ENCODE data around the gene C7orf25.
"Not testable (repeated sequence)": the region's sequence is repeated elsewhere in the genome, so short reads cannot be mapped to it uniquely, and the experiment has no call there.

The C7orf25 gene

GRCh38 chr7:42886129-42886528, 25.7 kb downstream of the C7orf25 start:
- WGBS = no CpG with 5 or more reads among the region's 2 CpGs
- H2BK5ac ChIP-seq (ENCODE audit: low read depth, low read length, poor library complexity, severe bottlenecking) = no peak overlapping the region

DNA sequence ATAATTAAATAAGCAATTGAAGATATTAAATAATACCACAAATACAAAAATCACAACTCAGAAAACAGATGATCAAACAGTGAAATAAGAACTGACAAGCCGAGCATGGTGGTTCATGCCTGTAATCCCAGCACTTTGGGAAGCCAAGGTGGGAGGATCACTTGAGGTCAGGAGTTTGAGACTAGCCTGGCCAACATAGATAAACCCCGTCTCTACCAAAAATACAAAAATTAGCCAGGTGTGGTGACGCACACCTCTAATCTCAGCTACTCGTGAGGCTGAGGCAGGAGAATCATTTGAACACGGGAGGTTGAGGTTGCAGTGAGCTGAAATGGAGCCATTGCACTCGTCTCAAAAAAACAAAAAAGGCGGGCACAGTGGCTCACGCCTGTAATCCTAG, 26.7 kb downstream of the C7orf25 start:
- not testable (repeated sequence) for H2BK12ac ChIP-seq (ENCODE audit: low read length in 2 of 2); H3K4ac ChIP-seq (ENCODE audit: low read depth in 1 of 2, low read length in 2 of 2); H4K91ac ChIP-seq (ENCODE audit: low read length); H3K23ac ChIP-seq (ENCODE audit: low read length in 2 of 2); H3K4me3 ChIP-seq (ENCODE audit: insufficient read depth in 1 of 2, low read depth in 1 of 2, low read length in 2 of 2); H3K9ac ChIP-seq (ENCODE audit: low read length); H3K4me2 ChIP-seq (ENCODE audit: low read length, poor library complexity, severe bottlenecking); H2BK15ac ChIP-seq (ENCODE audit: low read depth, poor library complexity, severe bottlenecking); H2BK5ac ChIP-seq (ENCODE audit: low read depth, low read length, poor library complexity, severe bottlenecking); DNase-seq; H2BK120ac ChIP-seq (ENCODE audit: low read depth, low read length); H3K36me3 ChIP-seq (ENCODE audit: control insufficient read depth in 1 of 2, insufficient read depth in 2 of 2, low read depth in 1 of 2, low read length in 2 of 2); H3K27me3 ChIP-seq (ENCODE audit: control insufficient read depth in 1 of 2, insufficient read depth in 1 of 2, low read length in 2 of 2); H3K14ac ChIP-seq (ENCODE audit: low read length in 2 of 2); H3K9me3 ChIP-seq (ENCODE audit: control insufficient read depth, low read length); H3K79me1 ChIP-seq (replicated peaks; ENCODE audit: low read length, poor library complexity, severe bottlenecking); H2AFZ ChIP-seq (ENCODE audit: low read depth, low read length); H3K18ac ChIP-seq (ENCODE audit: low read depth in 1 of 2, low read length in 2 of 2); H4K8ac ChIP-seq (ENCODE audit: low read length); H3K27ac ChIP-seq (ENCODE audit: low read length, poor library complexity, severe bottlenecking)
- Histone ChIP-seq H2AK5ac (ENCODE audit: low read length, severe bottlenecking) (peak overlapping the region; percentile 51), H3K4me1 (ENCODE audit: control insufficient read depth, insufficient read depth, low read depth, low read length) (peaks cover 24% of the 10 kb centered on the region)
- WGBS = 93% methylated on average over 6 of the region's 8 CpGs

More at GRCh38 chr7:42886129-42886528, 25.7 kb downstream of the C7orf25 start:
- H3K9ac ChIP-seq (ENCODE audit: low read length) = no peak overlapping the region
- H4K91ac ChIP-seq (ENCODE audit: low read length) = no peak overlapping the region
- no peak overlapping the region for H3K27ac ChIP-seq (ENCODE audit: low read length, poor library complexity, severe bottlenecking)
- H3K4me2 ChIP-seq (ENCODE audit: low read length, poor library complexity, severe bottlenecking) = no peak overlapping the region
- H2BK120ac ChIP-seq (ENCODE audit: low read depth, low read length) = no peak overlapping the region
- H3K4me3 ChIP-seq (ENCODE audit: insufficient read depth in 1 of 2, low read depth in 1 of 2, low read length in 2 of 2) = no peak overlapping the region
- peaks cover 24% of the 10 kb centered on the region for H3K4me1 ChIP-seq (ENCODE audit: control insufficient read depth, insufficient read depth, low read depth, low read length)
- no peaks in the 10 kb centered on the region for H3K9me3 ChIP-seq (ENCODE audit: control insufficient read depth, low read length)
- peaks cover 0 to 3% of the 10 kb centered on the region in 2 experiments for H3K36me3 ChIP-seq (ENCODE audit: control insufficient read depth in 1 of 2, insufficient read depth in 2 of 2, low read depth in 1 of 2, low read length in 2 of 2)
- no peak overlapping the region for H2AK5ac ChIP-seq (ENCODE audit: low read length, severe bottlenecking)
- no peak overlapping the region for H2AFZ ChIP-seq (ENCODE audit: low read depth, low read length)
- no peak overlapping the region for H3K4ac ChIP-seq (ENCODE audit: low read depth in 1 of 2, low read length in 2 of 2)
- no peak overlapping the region for H3K23ac ChIP-seq (ENCODE audit: low read length in 2 of 2)
- H3K79me1 ChIP-seq (replicated peaks; ENCODE audit: low read length, poor library complexity, severe bottlenecking) = peaks cover 9% of the 10 kb centered on the region
- H3K14ac ChIP-seq (ENCODE audit: low read length in 2 of 2) = no peak overlapping the region
- H2BK15ac ChIP-seq (ENCODE audit: low read depth, poor library complexity, severe bottlenecking) = no peak overlapping the region
- no peak overlapping the region for H3K18ac ChIP-seq (ENCODE audit: low read depth in 1 of 2, low read length in 2 of 2)
- no peak overlapping the region for H4K8ac ChIP-seq (ENCODE audit: low read length)
- no peak overlapping the region for H2BK12ac ChIP-seq (ENCODE audit: low read length in 2 of 2)
- DNase-seq = peak; percentile 33
- H3K27me3 ChIP-seq (ENCODE audit: control insufficient read depth in 1 of 2, insufficient read depth in 1 of 2, low read length in 2 of 2) = no peaks in the 10 kb centered on the region

DNA sequence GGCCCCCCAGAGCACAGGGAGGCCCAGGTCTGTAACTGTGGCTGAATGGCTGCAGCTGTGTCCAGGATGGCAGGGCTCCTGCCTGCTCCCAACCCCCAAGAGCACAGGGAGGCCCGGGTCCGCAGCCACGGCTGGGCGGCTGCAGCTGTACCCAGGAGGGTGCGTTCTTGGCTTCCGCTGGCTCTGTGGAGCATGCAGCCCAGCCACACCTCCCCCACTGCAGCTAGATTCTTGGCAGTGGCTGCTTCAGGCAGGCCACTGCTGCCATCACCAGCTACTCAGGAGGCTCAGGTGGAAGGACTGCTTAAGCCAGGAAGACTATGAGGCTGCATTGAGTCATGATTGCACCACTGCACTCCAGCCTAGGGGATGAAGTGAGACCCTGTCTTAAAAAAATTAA, 27.9 kb downstream of the C7orf25 start:
- Histone ChIP-seq H2BK12ac (ENCODE audit: low read length in 2 of 2) (no peak overlapping the region), H2AK5ac (ENCODE audit: low read length, severe bottlenecking) (peak overlapping the region; percentile 78), H3K9ac (ENCODE audit: low read length) (no peak overlapping the region), H3K27ac (ENCODE audit: low read length, poor library complexity, severe bottlenecking) (peak overlapping the region; percentile 56), H3K4ac (ENCODE audit: low read depth in 1 of 2, low read length in 2 of 2) (no peak overlapping the region), H2AFZ (ENCODE audit: low read depth, low read length) (no peak overlapping the region), H3K14ac (ENCODE audit: low read length in 2 of 2) (no peak overlapping the region), H3K9me3 (ENCODE audit: control insufficient read depth, low read length) (no peaks in the 10 kb centered on the region), H3K27me3 (ENCODE audit: control insufficient read depth in 1 of 2, insufficient read depth in 1 of 2, low read length in 2 of 2) (no peaks in the 10 kb centered on the region), H2BK15ac (ENCODE audit: low read depth, poor library complexity, severe bottlenecking) (no peak overlapping the region), H4K8ac (ENCODE audit: low read length) (peak overlapping the region; percentile 36), H2BK120ac (ENCODE audit: low read depth, low read length) (no peak overlapping the region), H3K36me3 (ENCODE audit: control insufficient read depth in 1 of 2, insufficient read depth in 2 of 2, low read depth in 1 of 2, low read length in 2 of 2) (peaks cover 0 to 3% of the 10 kb centered on the region in 2 experiments), H3K4me1 (ENCODE audit: control insufficient read depth, insufficient read depth, low read depth, low read length) (peaks cover 24% of the 10 kb centered on the region), H3K4me2 (ENCODE audit: low read length, poor library complexity, severe bottlenecking) (no peak overlapping the region), H3K4me3 (ENCODE audit: insufficient read depth in 1 of 2, low read depth in 1 of 2, low read length in 2 of 2) (no peak overlapping the region), H3K23ac (ENCODE audit: low read length in 2 of 2) (no peak overlapping the region), H4K91ac (ENCODE audit: low read length) (no peak overlapping the region), H2BK5ac (ENCODE audit: low read depth, low read length, poor library complexity, severe bottlenecking) (peak overlapping the region; percentile 20), H3K18ac (ENCODE audit: low read depth in 1 of 2, low read length in 2 of 2) (no peak overlapping the region), H3K79me1 (replicated peaks; ENCODE audit: low read length, poor library complexity, severe bottlenecking) (peaks cover 5% of the 10 kb centered on the region)
- DNase-seq = no peak
- WGBS = 93% methylated on average over 6 of the region's 6 CpGs

DNA sequence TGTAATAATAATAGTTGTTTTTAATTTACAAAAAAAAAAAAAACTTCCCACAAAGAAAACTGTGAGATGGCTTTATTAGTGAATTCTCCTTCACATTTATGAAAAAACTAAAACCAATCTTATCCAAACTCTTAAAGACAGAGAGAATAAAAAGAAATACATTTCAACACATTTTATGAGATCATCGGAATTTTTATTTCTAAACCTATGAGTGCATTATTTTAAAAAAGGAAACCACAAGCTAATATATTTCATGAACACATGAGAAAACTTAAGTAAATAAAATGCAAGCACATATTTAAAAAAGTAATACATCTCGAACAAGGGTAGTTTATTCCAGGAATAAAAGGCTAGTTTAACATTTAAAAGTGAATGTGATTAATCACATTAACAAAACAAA, 31.5 kb downstream of the C7orf25 start:
- H3K4me3 ChIP-seq (ENCODE audit: insufficient read depth in 1 of 2, low read depth in 1 of 2, low read length in 2 of 2) = no peak overlapping the region
- no peak overlapping the region for H2AFZ ChIP-seq (ENCODE audit: low read depth, low read length)
- H3K4ac ChIP-seq (ENCODE audit: low read depth in 1 of 2, low read length in 2 of 2) = no peak overlapping the region

More for the DNA sequence above, 31.5 kb downstream of the C7orf25 start:
- Histone ChIP-seq H4K91ac (ENCODE audit: low read length) (no peak overlapping the region), H3K4me1 (ENCODE audit: control insufficient read depth, insufficient read depth, low read depth, low read length) (peaks cover 19% of the 10 kb centered on the region), H3K23ac (ENCODE audit: low read length in 2 of 2) (no peak overlapping the region), H3K4me2 (ENCODE audit: low read length, poor library complexity, severe bottlenecking) (no peak overlapping the region), H3K9ac (ENCODE audit: low read length) (no peak overlapping the region), H3K27me3 (ENCODE audit: control insufficient read depth in 1 of 2, insufficient read depth in 1 of 2, low read length in 2 of 2) (no peaks in the 10 kb centered on the region), H3K18ac (ENCODE audit: low read depth in 1 of 2, low read length in 2 of 2) (no peak overlapping the region), H2BK120ac (ENCODE audit: low read depth, low read length) (no peak overlapping the region), H3K27ac (ENCODE audit: low read length, poor library complexity, severe bottlenecking) (no peak overlapping the region), H3K36me3 (ENCODE audit: control insufficient read depth in 1 of 2, insufficient read depth in 2 of 2, low read depth in 1 of 2, low read length in 2 of 2) (peaks cover 0 to 3% of the 10 kb centered on the region in 2 experiments), H3K79me1 (replicated peaks; ENCODE audit: low read length, poor library complexity, severe bottlenecking) (peaks cover 2% of the 10 kb centered on the region), H2BK12ac (ENCODE audit: low read length in 2 of 2) (no peak overlapping the region), H4K8ac (ENCODE audit: low read length) (no peak overlapping the region), H3K14ac (ENCODE audit: low read length in 2 of 2) (no peak overlapping the region), H2AK5ac (ENCODE audit: low read length, severe bottlenecking) (no peak overlapping the region), H2BK5ac (ENCODE audit: low read depth, low read length, poor library complexity, severe bottlenecking) (no peak overlapping the region), H3K9me3 (ENCODE audit: control insufficient read depth, low read length) (no peaks in the 10 kb centered on the region), H2BK15ac (ENCODE audit: low read depth, poor library complexity, severe bottlenecking) (no peak overlapping the region)
- no peak for DNase-seq
- WGBS = no CpG with 5 or more reads among the region's 2 CpGs
